Bronchial epithelial cell (primary cell): ENCODE measurements around the gene GPR152. TPM values are rescaled to one million over a fixed set of nuclear protein-coding genes. Genes with fewer than 3 reads are reported as not detected.
"Not testable (repeated sequence)": the region's sequence is repeated elsewhere in the genome, so short reads cannot be mapped to it uniquely, and the experiment has no call there.

ENCODE experiments used
- DNase-seq: peaks from one replicate; pipeline ENCODE4 v3.0.0-alpha.2; 2010; ENCODE audit warnings: low read depth
- FAIRE-seq: peaks from 2 replicates; lab custom pipeline; 2011; peaks lifted over from hg19 to GRCh38; lab: Jason Lieb, UNC
- H3K27me3 ChIP-seq: 2 replicates; pipeline ENCODE4 v1.5.1; 2011; ENCODE audit warnings: low read length; ENCODE audit not compliant: control insufficient read depth, insufficient read depth
- H3K36me3 ChIP-seq: 2 replicates; pipeline ENCODE4 v1.5.1; 2011; ENCODE audit warnings: low read length; ENCODE audit not compliant: control insufficient read depth, insufficient read depth
- H3K4me3 ChIP-seq: 2 replicates; pipeline ENCODE4 v1.5.1; 2011; ENCODE audit warnings: mild to moderate bottlenecking, low read depth, low read length, control low read depth
- CTCF ChIP-seq: IDR thresholded peaks from 2 replicates; pipeline ENCODE4 v1.5.1; 2011; ENCODE audit warnings: mild to moderate bottlenecking, moderate library complexity, low read length, control low read depth, inconsistent platforms; ENCODE audit not compliant: insufficient read depth, severe bottlenecking
- total RNA-seq: library from RNA; depleted of rRNA; stranded (reverse); fragments of >200 nt; gene quantifications from 2 replicates; pipeline ENCODE4 v1.2.1, GENCODE V29; 2014

The GPR152 gene
- total RNA-seq, 1 donor from 2014 or later = not detected

DNA sequence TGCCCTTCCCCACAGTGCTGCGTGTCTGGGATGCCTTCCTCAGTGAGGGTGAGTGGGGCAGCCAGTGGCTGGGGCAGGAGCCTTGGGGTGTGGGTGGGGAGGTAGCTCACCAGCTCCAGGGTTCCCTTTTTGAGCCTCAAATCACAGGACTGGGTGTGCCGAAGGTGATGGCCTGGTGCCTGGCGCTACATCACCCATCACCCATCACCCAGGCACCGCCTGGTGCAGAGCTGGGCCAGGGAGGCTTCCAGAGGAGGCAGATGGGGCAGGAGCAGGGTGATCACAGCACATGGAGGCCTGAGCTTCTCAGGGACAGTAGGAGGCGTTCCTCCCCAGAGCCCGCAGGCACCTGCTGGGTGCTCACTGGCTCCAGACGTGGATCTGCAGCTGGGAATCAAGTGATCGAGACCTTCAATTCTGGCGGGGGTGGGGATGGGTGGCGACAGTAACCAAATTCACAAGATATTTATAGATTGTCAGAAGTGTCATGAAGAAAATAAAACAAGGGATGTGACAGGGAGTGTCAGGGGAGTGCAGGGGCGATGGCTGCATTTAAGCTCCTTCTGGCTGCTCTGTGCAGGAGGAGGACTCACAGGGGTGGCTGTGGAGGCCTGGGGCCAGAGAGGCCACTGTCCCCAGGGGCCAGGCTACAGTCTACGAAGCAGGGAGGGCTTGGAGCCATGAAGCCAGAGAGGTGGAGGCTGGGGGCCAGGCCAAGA, 45.4 kb downstream of the GPR152 start:
- H3K4me3 ChIP-seq = no peak overlapping the region
- no peak for FAIRE-seq
- TF ChIP-seq CTCF = no peak

GRCh38 chr11:67406420-67406968, 46.0 kb downstream of the GPR152 start:
- no peak for TF ChIP-seq CTCF
- FAIRE-seq = no peak

More for the DNA sequence above, 45.4 kb downstream of the GPR152 start:
- DNase-seq = no peak
- H3K36me3 ChIP-seq = no peaks in the 10 kb centered on the region
- peaks cover 10% of the 10 kb centered on the region for H3K27me3 ChIP-seq

DNA sequence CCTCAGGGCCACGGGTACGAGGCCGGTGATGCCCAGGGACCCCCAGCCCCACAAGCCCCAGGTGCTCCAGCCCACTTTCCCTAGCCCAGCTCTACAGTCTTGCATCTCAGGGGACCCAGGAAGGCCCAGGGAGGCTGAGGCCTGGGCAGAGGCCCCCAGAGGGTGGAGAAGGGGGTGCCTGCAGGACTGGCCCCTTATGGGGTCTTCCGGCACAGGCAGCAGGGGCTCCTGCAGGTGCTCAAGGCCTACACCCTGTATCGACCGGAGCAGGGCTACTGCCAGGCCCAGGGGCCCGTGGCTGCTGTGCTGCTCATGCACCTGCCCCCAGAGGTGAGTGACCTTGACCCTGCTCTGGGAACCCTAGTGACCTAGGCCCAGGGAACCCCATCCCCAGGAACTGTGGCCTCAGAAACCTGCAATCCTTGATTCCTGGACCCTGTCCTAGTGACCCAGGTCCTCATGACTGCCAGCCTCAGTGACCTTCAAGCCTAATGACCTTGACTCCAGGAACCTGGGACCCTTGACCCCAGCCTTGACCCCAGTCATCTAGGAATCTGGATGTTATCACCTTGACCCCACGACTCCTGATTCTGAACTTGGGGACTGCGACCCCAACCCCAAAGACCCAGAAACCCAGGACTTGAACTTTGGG, 46.7 kb downstream of the GPR152 start:
- no peak for TF ChIP-seq CTCF
- H3K36me3 ChIP-seq = no peaks in the 10 kb centered on the region
- FAIRE-seq = no peak
- peaks cover 7% of the 10 kb centered on the region for H3K27me3 ChIP-seq
- H3K4me3 ChIP-seq = no peak overlapping the region
- DNase-seq = no peak

More at GRCh38 chr11:67406420-67406968, 46.0 kb downstream of the GPR152 start:
- no peak for DNase-seq
- H3K27me3 ChIP-seq = peaks cover 7% of the 10 kb centered on the region
- no peaks in the 10 kb centered on the region for H3K36me3 ChIP-seq
- H3K4me3 ChIP-seq = no peak overlapping the region

- peaks cover 2% of the 10 kb centered on the region for H3K36me3 ChIP-seq
- peaks cover 2% of the 10 kb centered on the region for H3K27me3 ChIP-seq
- DNase-seq = no peak
- no peak for FAIRE-seq
- no peak for TF ChIP-seq CTCF
- no peak overlapping the region for H3K4me3 ChIP-seq
These were observed 47.3 kb downstream of the GPR152 start for GRCh38 chr11:67405196-67405567.

GRCh38 chr11:67404515-67405195, 47.9 kb downstream of the GPR152 start:
- DNase-seq = no peak
- Histone ChIP-seq H3K27me3 (peaks cover 2% of the 10 kb centered on the region), H3K36me3 (peaks cover 2% of the 10 kb centered on the region), H3K4me3 (no peak overlapping the region)
- no peak for TF ChIP-seq CTCF
- peak; percentile 62 for FAIRE-seq

DNA sequence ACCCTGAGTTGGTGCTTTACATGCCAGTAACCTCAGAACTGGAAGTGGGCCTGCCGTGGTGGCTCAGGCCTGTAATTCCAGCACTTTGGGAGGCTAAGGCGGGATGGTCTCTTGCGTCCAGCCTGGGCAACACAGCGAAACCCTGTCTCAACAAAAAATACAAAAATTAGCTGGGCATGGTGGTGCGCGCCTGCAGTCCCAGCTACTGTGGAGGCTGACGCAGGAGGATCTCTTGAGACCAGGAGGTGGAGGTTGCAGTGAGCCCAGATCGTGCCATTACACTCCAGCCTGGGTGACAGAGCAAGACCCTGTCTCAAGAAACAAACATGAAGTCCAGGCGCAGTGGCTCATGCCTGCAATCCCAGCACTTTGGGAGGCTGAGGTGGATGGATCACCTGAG, 49.4 kb downstream of the GPR152 start:
- not testable (repeated sequence) for DNase-seq, H3K4me3 ChIP-seq, H3K27me3 ChIP-seq, FAIRE-seq
- H3K36me3 ChIP-seq = peaks cover 12% of the 10 kb centered on the region

- not testable (repeated sequence) for FAIRE-seq, H3K27me3 ChIP-seq, DNase-seq
- Histone ChIP-seq H3K4me3 (peak overlapping the region; percentile 27), H3K36me3 (peaks cover 20% of the 10 kb centered on the region)
These were observed 50.2 kb downstream of the GPR152 start for GRCh38 chr11:67402192-67402839.
